K562 (cell line): ENCODE results near the gene HLTF. TPM values are rescaled to one million over a fixed set of nuclear protein-coding genes. Genes with fewer than 3 reads are reported as not detected.

Source experiments
- BMI1 ChIP-seq: fragments of 150-350 bp; IDR thresholded peaks from 2 replicates; pipeline ENCODE4 v1.6.1; 2014; ENCODE audit warnings: low read length
- CEBPG ChIP-seq, 3 experiments: fragments of 200-800 bp in 1 of 3; sonication (Bioruptor generic) in 1 of 3; sonication (generic) in 1 of 3; formaldehyde crosslinking in 1 of 3; IDR thresholded peaks in 2 of 3; conservative IDR thresholded peaks in 1 of 3; 2 replicates each; pipeline versions ENCODE4 v1.6.1 to v1.8.0; 2016 to 2022; ENCODE audit warnings: missing compliant biosample characterization in 2 of 3, missing genetic modification characterization in 2 of 3, mild to moderate bottlenecking in 1 of 3, missing genetic modification reagents in 1 of 3
- CREB3 ChIP-seq: fragments of 450-650 bp; conservative IDR thresholded peaks from 2 replicates; pipeline ENCODE4 v1.6.1; 2016; ENCODE audit warnings: missing genetic modification characterization, low read depth, mild to moderate bottlenecking, missing compliant biosample characterization, moderate library complexity
- IFI16 ChIP-seq: fragments of 250-450 bp; sonication (Bioruptor Pico); IDR thresholded peaks from 2 replicates; pipeline ENCODE4 v2.1.2; 2022; ENCODE audit warnings: mild to moderate bottlenecking, inconsistent platforms
- PKNOX1 ChIP-seq: fragments of 450-650 bp; IDR thresholded peaks from 2 replicates; pipeline ENCODE4 v1.6.1; 2016
- PYGO2 ChIP-seq: fragments of 450-650 bp; IDR thresholded peaks from 2 replicates; pipeline ENCODE4 v1.6.1; 2016; ENCODE audit warnings: mild to moderate bottlenecking, missing genetic modification characterization, moderate library complexity, missing compliant biosample characterization
- SRF ChIP-seq, 2 experiments: fragments of 250-450, 450-650 bp in 1 of 2; sonication (Bioruptor Pico) in 1 of 2; sonication (generic) in 1 of 2; formaldehyde crosslinking; IDR thresholded peaks; 2 replicates each; pipeline versions ENCODE4 v1.5.0 to v1.5.1; 2020 to 2022; ENCODE audit warnings: mild to moderate bottlenecking in 1 of 2, missing genetic modification reagents in 1 of 2
- TFAM ChIP-seq: fragments of 250-450 bp; sonication (Bioruptor Pico); conservative IDR thresholded peaks from 2 replicates; pipeline ENCODE4 v1.5.0; 2021; ENCODE audit warnings: mild to moderate bottlenecking, moderate library complexity
- ZNF609 ChIP-seq: sonication (generic); formaldehyde crosslinking; IDR thresholded peaks from 2 replicates; pipeline ENCODE4 v1.8.1; 2023; ENCODE audit warnings: missing genetic modification reagents, mild to moderate bottlenecking, borderline replicate concordance
- polyA plus RNA-seq, 8 experiments: library from polyadenylated mRNA; depleted of rRNA in 4 of 8; stranded (reverse) in 5 of 8; unstranded in 3 of 8; fragments of >200 nt; fragmentation: Nextera tagmentation in 2 of 8; fragmentation: Illumina TruSeq in 1 of 8; extraction: Ambion mirVana in 2 of 8; extraction: Trizol in 1 of 8; gene quantifications; 2 replicates each; pipeline versions ENCODE4 v1.2.1 to v1.2.3, GENCODE V29; 2011 to 2014; ENCODE audit warnings: inconsistent platforms in 1 of 8, missing spikeins in 1 of 8
- total RNA-seq, 7 experiments: library from RNA; depleted of rRNA in 6 of 7; stranded (reverse); fragments of >200 nt in 6 of 7; fragmentation: Illumina TruSeq in 2 of 7; extraction: Trizol in 2 of 7; gene quantifications; 2 replicates each; pipeline versions ENCODE4 v1.2.1 to v1.2.3, GENCODE V29; 2011 to 2021; ENCODE audit warnings: low replicate concordance in 1 of 7
- TF ChIP-seq, protein P1 (sequence below): sonication (generic); formaldehyde crosslinking; IDR thresholded peaks from 2 replicates; pipeline ENCODE4 v1.9.0; 2022; ENCODE audit warnings: mild to moderate bottlenecking, missing genetic modification reagents

HLTF gene
- total and polyA plus RNA-seq, 9 of the 15 experiments (the other 6 are each of a cell fraction or from before 2014, with no cell fraction given) = 35.1 to 82.4 (median 50.4) TPM

DNA sequence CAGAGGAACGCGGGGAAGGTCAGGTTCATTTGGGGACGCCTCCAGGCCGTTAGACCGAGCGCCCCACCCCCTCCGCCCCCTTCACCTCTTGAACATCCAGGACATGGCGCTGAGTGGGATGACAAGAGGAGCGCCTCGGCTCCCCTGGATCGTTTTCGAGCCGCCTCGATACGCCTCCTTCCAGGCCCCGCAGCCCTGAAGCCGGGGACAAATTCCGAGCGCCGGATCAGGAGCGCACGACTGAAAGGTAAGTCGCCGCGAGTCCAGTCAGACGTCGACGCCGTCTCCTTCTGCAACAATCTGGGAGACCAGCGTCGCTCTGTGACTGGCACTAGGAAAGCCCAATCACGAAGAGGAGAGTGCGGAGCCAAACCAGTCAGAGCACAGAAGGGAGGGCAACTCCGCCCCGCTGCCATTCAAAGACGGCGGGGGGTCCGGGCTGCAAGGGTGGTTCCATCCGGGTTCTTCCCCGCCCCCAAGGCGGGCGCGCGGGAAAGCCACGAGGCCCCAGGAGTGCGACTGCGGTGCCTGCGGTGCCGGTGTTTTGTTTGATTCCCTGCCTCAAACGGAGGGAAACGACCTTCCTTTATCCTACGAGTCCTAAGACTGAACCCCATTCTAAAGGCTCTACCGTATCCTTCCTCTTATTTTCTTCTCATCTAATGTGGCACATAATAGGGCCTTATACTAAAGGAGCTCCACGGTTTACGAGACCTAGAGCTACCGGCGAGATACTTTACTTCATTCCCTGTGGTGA is at the start of gene HLTF (continued):
- TF ChIP-seq PYGO2 (0 out of 2 replicates have a peak, but pooled peaks have one; percentile 29), PKNOX1 (peak; percentile 100), SRF (CRISPR knock-in tag; IDR thresholded peaks at IDR 0.05) (peak in 1 of 2 experiments; percentile 58; a peak in 1 of 4 replicates), BMI1 (no peak), CEBPG (CRISPR knock-in tag; IDR thresholded peaks at IDR 0.05) (0 out of 2 replicates have a peak, but pooled peaks have one; percentile 15), CEBPG (tag; conservative IDR thresholded peaks at IDR 0.05 in 1 of 2, IDR thresholded peaks at IDR 0.05 in 1 of 2) (0 out of 4 replicates have a peak, but pooled peaks of 1 of the 2 experiments have one; percentile 19), ZNF609 (CRISPR knock-in tag) (0 out of 2 replicates have a peak, but pooled peaks have one; percentile 58), IFI16 (CRISPR knock-in tag) (no peak), CREB3 (tag) (peak; percentile 73; the same call in 1 of the 2 replicates), TFAM (CRISPR knock-in tag) (no peak)
- TF ChIP-seq, protein P1, sequence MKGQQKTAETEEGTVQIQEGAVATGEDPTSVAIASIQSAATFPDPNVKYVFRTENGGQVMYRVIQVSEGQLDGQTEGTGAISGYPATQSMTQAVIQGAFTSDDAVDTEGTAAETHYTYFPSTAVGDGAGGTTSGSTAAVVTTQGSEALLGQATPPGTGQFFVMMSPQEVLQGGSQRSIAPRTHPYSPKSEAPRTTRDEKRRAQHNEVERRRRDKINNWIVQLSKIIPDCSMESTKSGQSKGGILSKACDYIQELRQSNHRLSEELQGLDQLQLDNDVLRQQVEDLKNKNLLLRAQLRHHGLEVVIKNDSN (CRISPR knock-in tag) = no peak
